Panc1 (cell line): ENCODE results near the gene KRTAP4-1.

Experiments
- POLR2AphosphoS5 ChIP-seq: IDR thresholded peaks from 2 replicates; pipeline ENCODE4 v1.6.1; 2012; ENCODE audit warnings: mild to moderate bottlenecking, low read depth, low read length, moderate library complexity
- TCF7L2 ChIP-seq: IDR thresholded peaks from 2 replicates; pipeline ENCODE4 v1.6.1; 2011; ENCODE audit warnings: mild to moderate bottlenecking, low read depth, low read length, inconsistent platforms
- TF ChIP-seq, protein P1 (sequence below): fragments of 450-650 bp; IDR thresholded peaks from 2 replicates; pipeline ENCODE4 v1.5.1; 2017; ENCODE audit warnings: mild to moderate bottlenecking
- TF ChIP-seq, protein P2 (sequence below), 2 experiments: IDR thresholded peaks; 2 replicates each; pipeline ENCODE4 v1.6.1; 2011 to 2012; ENCODE audit warnings: low read depth in 2 of 2, control low read depth in 1 of 2, low read length in 1 of 2, mild to moderate bottlenecking in 1 of 2, moderate library complexity in 1 of 2; ENCODE audit not compliant: insufficient read depth in 1 of 2

DNA sequence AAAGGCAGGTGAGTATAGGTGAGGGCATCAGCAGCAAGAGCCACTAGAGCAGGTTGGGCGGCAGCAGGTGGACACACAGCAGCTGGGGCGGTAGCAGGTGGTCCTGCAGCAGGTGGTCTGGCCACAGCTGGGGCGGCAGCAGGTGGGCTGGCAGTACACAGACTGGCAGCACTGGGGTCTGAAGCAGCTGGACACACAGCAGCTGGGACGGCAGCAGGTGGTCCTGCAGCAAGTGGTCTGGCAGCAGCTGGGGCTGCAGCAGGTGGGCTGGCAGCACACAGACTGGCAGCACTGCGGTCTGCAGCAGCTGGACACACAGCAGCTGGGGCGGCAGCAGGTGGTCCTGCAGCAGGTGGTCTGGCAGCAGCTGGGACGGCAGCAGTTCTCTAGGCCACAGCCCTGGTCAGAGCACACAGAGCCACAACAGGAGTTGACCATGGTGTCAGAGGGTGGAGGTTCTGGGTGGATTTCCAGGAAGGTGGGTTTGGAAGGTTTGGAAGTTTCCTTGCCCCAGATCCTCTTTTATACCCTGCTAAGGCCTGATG lies 6.9 kb downstream of the KRTAP4-1 start, which contains the start of gene KRTAP4-2:
- TF ChIP-seq POLR2AphosphoS5 (no peak), TCF7L2 (no peak)
- TF ChIP-seq, protein P1, sequence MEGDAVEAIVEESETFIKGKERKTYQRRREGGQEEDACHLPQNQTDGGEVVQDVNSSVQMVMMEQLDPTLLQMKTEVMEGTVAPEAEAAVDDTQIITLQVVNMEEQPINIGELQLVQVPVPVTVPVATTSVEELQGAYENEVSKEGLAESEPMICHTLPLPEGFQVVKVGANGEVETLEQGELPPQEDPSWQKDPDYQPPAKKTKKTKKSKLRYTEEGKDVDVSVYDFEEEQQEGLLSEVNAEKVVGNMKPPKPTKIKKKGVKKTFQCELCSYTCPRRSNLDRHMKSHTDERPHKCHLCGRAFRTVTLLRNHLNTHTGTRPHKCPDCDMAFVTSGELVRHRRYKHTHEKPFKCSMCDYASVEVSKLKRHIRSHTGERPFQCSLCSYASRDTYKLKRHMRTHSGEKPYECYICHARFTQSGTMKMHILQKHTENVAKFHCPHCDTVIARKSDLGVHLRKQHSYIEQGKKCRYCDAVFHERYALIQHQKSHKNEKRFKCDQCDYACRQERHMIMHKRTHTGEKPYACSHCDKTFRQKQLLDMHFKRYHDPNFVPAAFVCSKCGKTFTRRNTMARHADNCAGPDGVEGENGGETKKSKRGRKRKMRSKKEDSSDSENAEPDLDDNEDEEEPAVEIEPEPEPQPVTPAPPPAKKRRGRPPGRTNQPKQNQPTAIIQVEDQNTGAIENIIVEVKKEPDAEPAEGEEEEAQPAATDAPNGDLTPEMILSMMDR, result no peak
- TF ChIP-seq, protein P2, sequence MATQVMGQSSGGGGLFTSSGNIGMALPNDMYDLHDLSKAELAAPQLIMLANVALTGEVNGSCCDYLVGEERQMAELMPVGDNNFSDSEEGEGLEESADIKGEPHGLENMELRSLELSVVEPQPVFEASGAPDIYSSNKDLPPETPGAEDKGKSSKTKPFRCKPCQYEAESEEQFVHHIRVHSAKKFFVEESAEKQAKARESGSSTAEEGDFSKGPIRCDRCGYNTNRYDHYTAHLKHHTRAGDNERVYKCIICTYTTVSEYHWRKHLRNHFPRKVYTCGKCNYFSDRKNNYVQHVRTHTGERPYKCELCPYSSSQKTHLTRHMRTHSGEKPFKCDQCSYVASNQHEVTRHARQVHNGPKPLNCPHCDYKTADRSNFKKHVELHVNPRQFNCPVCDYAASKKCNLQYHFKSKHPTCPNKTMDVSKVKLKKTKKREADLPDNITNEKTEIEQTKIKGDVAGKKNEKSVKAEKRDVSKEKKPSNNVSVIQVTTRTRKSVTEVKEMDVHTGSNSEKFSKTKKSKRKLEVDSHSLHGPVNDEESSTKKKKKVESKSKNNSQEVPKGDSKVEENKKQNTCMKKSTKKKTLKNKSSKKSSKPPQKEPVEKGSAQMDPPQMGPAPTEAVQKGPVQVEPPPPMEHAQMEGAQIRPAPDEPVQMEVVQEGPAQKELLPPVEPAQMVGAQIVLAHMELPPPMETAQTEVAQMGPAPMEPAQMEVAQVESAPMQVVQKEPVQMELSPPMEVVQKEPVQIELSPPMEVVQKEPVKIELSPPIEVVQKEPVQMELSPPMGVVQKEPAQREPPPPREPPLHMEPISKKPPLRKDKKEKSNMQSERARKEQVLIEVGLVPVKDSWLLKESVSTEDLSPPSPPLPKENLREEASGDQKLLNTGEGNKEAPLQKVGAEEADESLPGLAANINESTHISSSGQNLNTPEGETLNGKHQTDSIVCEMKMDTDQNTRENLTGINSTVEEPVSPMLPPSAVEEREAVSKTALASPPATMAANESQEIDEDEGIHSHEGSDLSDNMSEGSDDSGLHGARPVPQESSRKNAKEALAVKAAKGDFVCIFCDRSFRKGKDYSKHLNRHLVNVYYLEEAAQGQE (IDR thresholded peaks at IDR 0.05; ENCODE audit: insufficient read depth in 1 of 2, low read depth in 2 of 2, low read length in 1 of 2), result no peak
